ENCODE data around the gene PPP2R5D. TPM values are rescaled to one million over a fixed set of nuclear protein-coding genes. Genes with fewer than 3 reads are reported as not detected.

PPP2R5D gene
- total RNA-seq, 1 donor from 2014 or later, result 52.2 TPM

- no peak overlapping the region for H3K27ac Mint-ChIP-seq
- no peak for DNase-seq (ENCODE audit: low spot score, unreplicated experiment)
- no peak overlapping the region for H3K4me3 Mint-ChIP-seq (ENCODE audit: low read depth)
Measured at GRCh38 chr6:42970871-42971612, 13.3 kb upstream of the PPP2R5D start.

GRCh38 chr6:42971746-42972327, 12.5 kb upstream of the PPP2R5D start:
- H3K27ac Mint-ChIP-seq, result no peak overlapping the region
- H3K4me1 Mint-ChIP-seq (ENCODE audit: low read depth), result peaks cover under 1% of the 10 kb centered on the region

More at GRCh38 chr6:42970871-42971612, 13.3 kb upstream of the PPP2R5D start:
- Mint-ChIP-seq H3K27me3 (no peaks in the 10 kb centered on the region), H3K4me1 (ENCODE audit: low read depth) (no peaks in the 10 kb centered on the region), H3K9me3 (ENCODE audit: low read depth) (no peaks in the 10 kb centered on the region), H3K36me3 (ENCODE audit: insufficient read depth) (peaks cover 4% of the 10 kb centered on the region)
- TF ChIP-seq CTCF (IDR thresholded peaks at IDR 0.05; ENCODE audit: unreplicated experiment), result no peak

GRCh38 chr6:42973926-42974325, 10.4 kb upstream of the PPP2R5D start:
- Mint-ChIP-seq H3K36me3 (ENCODE audit: insufficient read depth) (peaks cover 5% of the 10 kb centered on the region), H3K4me1 (ENCODE audit: low read depth) (peaks cover 6% of the 10 kb centered on the region), H3K27ac (no peak overlapping the region), H3K27me3 (no peaks in the 10 kb centered on the region), H3K4me3 (ENCODE audit: low read depth) (no peak overlapping the region), H3K9me3 (ENCODE audit: low read depth) (no peaks in the 10 kb centered on the region)
- DNase-seq (ENCODE audit: low spot score, unreplicated experiment), result no peak
- no peak for TF ChIP-seq CTCF (IDR thresholded peaks at IDR 0.05; ENCODE audit: unreplicated experiment)

More at GRCh38 chr6:42971746-42972327, 12.5 kb upstream of the PPP2R5D start:
- Mint-ChIP-seq H3K27me3 (no peaks in the 10 kb centered on the region), H3K36me3 (ENCODE audit: insufficient read depth) (peaks cover 6% of the 10 kb centered on the region), H3K4me3 (ENCODE audit: low read depth) (no peak overlapping the region), H3K9me3 (ENCODE audit: low read depth) (no peaks in the 10 kb centered on the region)
- DNase-seq (ENCODE audit: low spot score, unreplicated experiment), result no peak
- TF ChIP-seq CTCF (IDR thresholded peaks at IDR 0.05; ENCODE audit: unreplicated experiment), result no peak

GRCh38 chr6:42974919-42975505, 9.4 kb upstream of the PPP2R5D start:
- H3K27ac Mint-ChIP-seq, result no peak overlapping the region
- no peaks in the 10 kb centered on the region for H3K27me3 Mint-ChIP-seq
- H3K36me3 Mint-ChIP-seq (ENCODE audit: insufficient read depth), result peaks cover 4% of the 10 kb centered on the region
- DNase-seq (ENCODE audit: low spot score, unreplicated experiment), result no peak
- H3K4me1 Mint-ChIP-seq (ENCODE audit: low read depth), result peaks cover 15% of the 10 kb centered on the region
- H3K9me3 Mint-ChIP-seq (ENCODE audit: low read depth), result no peaks in the 10 kb centered on the region
- TF ChIP-seq CTCF (IDR thresholded peaks at IDR 0.05; ENCODE audit: unreplicated experiment), result no peak
- no peak overlapping the region for H3K4me3 Mint-ChIP-seq (ENCODE audit: low read depth)

GRCh38 chr6:42978487-42978838, 5.9 kb upstream of the PPP2R5D start:
- DNase-seq (ENCODE audit: low spot score, unreplicated experiment), result peak; percentile 26
- H3K36me3 Mint-ChIP-seq (ENCODE audit: insufficient read depth), result peaks cover 4% of the 10 kb centered on the region
- H3K4me3 Mint-ChIP-seq (ENCODE audit: low read depth), result peak overlapping the region; percentile 80
- no peaks in the 10 kb centered on the region for H3K9me3 Mint-ChIP-seq (ENCODE audit: low read depth)
- no peaks in the 10 kb centered on the region for H3K27me3 Mint-ChIP-seq
- H3K27ac Mint-ChIP-seq, result peak overlapping the region; percentile 93
- TF ChIP-seq CTCF (IDR thresholded peaks at IDR 0.05; ENCODE audit: unreplicated experiment), result no peak
- H3K4me1 Mint-ChIP-seq (ENCODE audit: low read depth), result peaks cover 15% of the 10 kb centered on the region
